Measurements from ENCODE around the gene EFCAB7. TPM values are rescaled to one million over a fixed set of nuclear protein-coding genes. Genes with fewer than 3 reads are reported as not detected.

EFCAB7 gene
- total RNA-seq (2014; rRNA removed; shearing (Covaris generic)): 10.0 and 10.1 TPM in 2 replicates

- DNase-seq (ENCODE audit: low spot score): peak; percentile 92
Observed at GRCh38 chr1:63522891-63523728, at the start of gene EFCAB7, which contains the start of gene ITGB3BP. Gene EFCAB7 (plus strand): TSS chr1:63523525. CDS start chr1:63525573, 2,048 bp downstream. Gene ITGB3BP (minus strand): TSS chr1:63523225. CDS start chr1:63523133, 92 bp downstream.

- DNase-seq (ENCODE audit: low spot score): peak; percentile 3
Observed at GRCh38 chr1:63475761-63476160, 47.6 kb upstream of the EFCAB7 start.

GRCh38 chr1:63480057-63480456, 43.3 kb upstream of the EFCAB7 start:
- no peak for DNase-seq (ENCODE audit: low spot score)

- no peak for DNase-seq (ENCODE audit: low spot score)
Observed at GRCh38 chr1:63486629-63487028, 36.7 kb upstream of the EFCAB7 start.

- no peak for DNase-seq (ENCODE audit: low spot score)
Observed at GRCh38 chr1:63487336-63488065, 35.8 kb upstream of the EFCAB7 start.

GRCh38 chr1:63497577-63497976, 25.7 kb upstream of the EFCAB7 start:
- DNase-seq (ENCODE audit: low spot score): no peak

- no peak for DNase-seq (ENCODE audit: low spot score)
Observed at GRCh38 chr1:63498106-63498505, 25.2 kb upstream of the EFCAB7 start.

GRCh38 chr1:63501256-63501655, 22.1 kb upstream of the EFCAB7 start:
- DNase-seq (ENCODE audit: low spot score): no peak

GRCh38 chr1:63506782-63507181, 16.5 kb upstream of the EFCAB7 start:
- no peak for DNase-seq (ENCODE audit: low spot score)

- no peak for DNase-seq (ENCODE audit: low spot score)
Observed at GRCh38 chr1:63509718-63510117, 13.6 kb upstream of the EFCAB7 start.

- DNase-seq (ENCODE audit: low spot score): no peak
Observed at GRCh38 chr1:63512584-63512983, 10.7 kb upstream of the EFCAB7 start.

- DNase-seq (ENCODE audit: low spot score): no peak
Observed at GRCh38 chr1:63516629-63517028, 6.7 kb upstream of the EFCAB7 start.

- no peak for DNase-seq (ENCODE audit: low spot score)
Observed at GRCh38 chr1:63523738-63524137, 413 bp downstream of the EFCAB7 start.

GRCh38 chr1:63524201-63524600, 876 bp downstream of the EFCAB7 start:
- no peak for DNase-seq (ENCODE audit: low spot score)

GRCh38 chr1:63532727-63533126, 9.4 kb downstream of the EFCAB7 start:
- no peak for DNase-seq (ENCODE audit: low spot score)

GRCh38 chr1:63533931-63534330, 10.6 kb downstream of the EFCAB7 start:
- DNase-seq (ENCODE audit: low spot score): no peak

GRCh38 chr1:63534406-63534805, 11.1 kb downstream of the EFCAB7 start:
- DNase-seq (ENCODE audit: low spot score): no peak

GRCh38 chr1:63537006-63537405, 13.7 kb downstream of the EFCAB7 start:
- no peak for DNase-seq (ENCODE audit: low spot score)

- no peak for DNase-seq (ENCODE audit: low spot score)
Observed at GRCh38 chr1:63537940-63538339, 14.6 kb downstream of the EFCAB7 start.

GRCh38 chr1:63545780-63546179, 22.5 kb downstream of the EFCAB7 start:
- no peak for DNase-seq (ENCODE audit: low spot score)

GRCh38 chr1:63547621-63548294, 24.4 kb downstream of the EFCAB7 start:
- peak; percentile 8 for DNase-seq (ENCODE audit: low spot score)

- DNase-seq (ENCODE audit: low spot score): no peak
Observed at GRCh38 chr1:63548303-63548702, 25.0 kb downstream of the EFCAB7 start.
